Right atrium auricular region (tissue), 2 donors: ENCODE data around the gene PPP1R27. TPM values are rescaled to one million over a fixed set of nuclear protein-coding genes. Genes with fewer than 3 reads are reported as not detected.

Experiments
- DNase-seq: peaks from one replicate; pipeline ENCODE4 v3.0.0-alpha.2; 2019; ENCODE audit warnings: low spot score
- H3K27ac ChIP-seq, 2 donors: fragments of 200-600 bp; sonication (generic); 1 replicate in 1 of 2; 2 replicates in 1 of 2; pipeline ENCODE4 v1.5.1; 2016 to 2019
- H3K27me3 ChIP-seq, 2 donors: fragments of 200-600 bp; sonication (generic); one replicate each; pipeline versions ENCODE4 v1.5.1 to v1.6.0; 2017 to 2019
- H3K36me3 ChIP-seq: fragments of 200-600 bp; sonication (generic); one replicate; pipeline ENCODE4 v1.5.1; 2016
- H3K4me1 ChIP-seq, 2 donors: fragments of 200-600 bp; sonication (generic); one replicate each; pipeline versions ENCODE4 v1.5.1 to v1.6.0; 2017 to 2019
- H3K4me3 ChIP-seq, 2 donors: fragments of 200-600 bp; sonication (generic); 1 replicate in 1 of 2; 2 replicates in 1 of 2; pipeline ENCODE4 v1.5.1; 2017 to 2019; ENCODE audit warnings: mild to moderate bottlenecking in 1 of 2, moderate library complexity in 1 of 2
- H3K9me3 ChIP-seq, 2 donors: fragments of 200-600 bp; sonication (generic); one replicate each; pipeline ENCODE4 v1.5.1; 2019
- CTCF ChIP-seq, 2 donors: fragments of 200-600 bp; sonication (generic); IDR thresholded peaks; one replicate each; pipeline ENCODE4 v1.5.1; 2019; ENCODE audit warnings: antibody characterized with exemption in 2 of 2
- total RNA-seq, 2 donors: library from RNA; depleted of rRNA; stranded (reverse); fragments of >200 nt; gene quantifications; one replicate each; pipeline ENCODE4 v1.1.0, GENCODE V29; 2016

PPP1R27 gene
- total RNA-seq, 2 donors from 2014 or later = not detected

DNA sequence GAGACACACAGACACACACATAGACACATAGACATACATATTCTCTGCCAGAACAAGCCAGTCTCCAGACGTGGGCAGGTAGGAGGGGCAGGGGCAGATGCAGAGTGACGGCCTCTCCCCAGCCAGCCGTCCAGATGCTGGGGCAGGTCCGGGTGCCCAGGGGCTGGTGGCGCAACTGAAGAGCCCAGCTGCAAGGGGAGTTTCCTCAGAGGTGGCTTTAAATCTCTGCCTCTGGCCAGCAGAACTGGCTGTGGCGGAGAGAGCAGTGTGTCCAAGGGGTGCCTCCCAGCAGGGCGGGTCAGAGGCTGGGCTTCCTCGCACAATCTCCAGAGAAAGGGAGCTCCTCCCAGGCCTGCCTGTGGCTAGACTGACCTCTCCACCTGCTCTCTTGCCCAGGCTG is 40.3 kb downstream of the PPP1R27 start:
- Histone ChIP-seq H3K36me3 (no peaks in the 10 kb centered on the region), H3K27ac (no peak overlapping the region), H3K4me3 (no peak overlapping the region), H3K9me3 (no peaks in the 10 kb centered on the region), H3K4me1 (no peaks in the 10 kb centered on the region), H3K27me3 (peaks cover 0 to 4% of the 10 kb centered on the region in 2 donors)
- no peak for DNase-seq
- TF ChIP-seq CTCF (IDR thresholded peaks at IDR 0.05) = no peak

DNA sequence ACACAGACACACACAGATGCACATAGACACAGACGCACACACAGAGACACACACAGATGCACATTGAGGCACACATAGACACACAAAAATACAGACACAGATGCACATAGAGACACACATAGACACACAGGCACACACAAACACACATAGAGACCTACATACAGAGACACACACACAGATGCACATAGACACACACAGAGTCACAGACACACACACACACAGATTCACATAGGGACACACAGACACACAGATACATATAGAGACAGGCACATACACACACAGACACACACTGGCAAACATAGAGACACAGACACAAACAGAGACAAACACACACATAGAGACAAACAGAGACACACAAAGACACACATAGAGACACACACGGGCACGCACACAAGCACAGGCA is 40.8 kb downstream of the PPP1R27 start:
- DNase-seq = no peak
- H3K27ac ChIP-seq = no peak overlapping the region
- TF ChIP-seq CTCF (IDR thresholded peaks at IDR 0.05) = no peak
- H3K4me3 ChIP-seq = no peak overlapping the region
- no peaks in the 10 kb centered on the region for H3K4me1 ChIP-seq
- H3K9me3 ChIP-seq = no peaks in the 10 kb centered on the region
- H3K36me3 ChIP-seq = no peaks in the 10 kb centered on the region
- H3K27me3 ChIP-seq = peaks cover 0 to 4% of the 10 kb centered on the region in 2 donors

DNA sequence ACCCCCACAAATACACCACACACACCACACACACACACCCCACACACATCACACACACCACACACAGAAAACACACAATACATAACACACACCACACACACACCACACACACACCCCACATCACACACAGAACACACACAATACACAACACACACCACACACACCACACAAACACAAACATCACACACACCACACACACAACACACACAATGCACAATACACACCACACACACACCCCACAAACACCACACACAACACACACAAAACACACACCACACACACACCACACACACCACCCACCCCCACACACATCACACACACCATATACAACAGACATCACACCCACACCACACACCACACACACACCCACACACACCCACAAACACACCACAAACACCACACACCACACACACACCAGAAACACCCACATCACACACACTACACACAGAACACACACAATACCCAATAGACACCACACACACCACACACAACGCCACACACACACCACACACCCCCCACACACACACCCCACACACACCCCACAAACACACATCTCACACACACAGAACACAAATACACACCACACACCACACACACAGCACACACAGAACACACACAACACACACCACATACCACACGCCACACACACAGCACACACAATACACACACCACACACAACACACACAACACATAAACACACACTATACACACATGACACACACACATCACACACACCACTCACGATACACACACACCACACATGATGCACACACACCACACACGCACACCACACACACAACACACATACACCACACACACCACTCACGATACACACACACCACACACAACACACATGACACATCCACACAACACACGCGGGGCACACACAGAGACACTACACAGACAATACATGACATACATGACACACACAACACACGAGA is 41.9 kb downstream of the PPP1R27 start:
- Histone ChIP-seq H3K27me3 (peaks cover 0 to 4% of the 10 kb centered on the region in 2 donors), H3K9me3 (no peaks in the 10 kb centered on the region), H3K27ac (no peak overlapping the region), H3K4me1 (no peaks in the 10 kb centered on the region), H3K36me3 (no peaks in the 10 kb centered on the region), H3K4me3 (no peak overlapping the region)
- DNase-seq = no peak
- no peak for TF ChIP-seq CTCF (IDR thresholded peaks at IDR 0.05)

Other genes with a start within 250 kb of the PPP1R27 start
- 10 to 100 TPM; 69.3 to 70.4 TPM for gene NPLOC4, start 197.9 kb downstream of the PPP1R27 start, total RNA-seq
- gene TSPAN10, start 197.9 kb downstream of the PPP1R27 start, total RNA-seq = not detected
- gene PDE6G, start 178.5 kb downstream of the PPP1R27 start, total RNA-seq = not detected
- 10 to 100 TPM; 19.3 to 19.6 TPM for gene OXLD1, start 168.4 kb downstream of the PPP1R27 start, total RNA-seq
- gene CCDC137, start 168.3 kb downstream of the PPP1R27 start, total RNA-seq = 1 to 10 TPM; 3.8 to 5.1 TPM
- 10 to 100 TPM; 20.3 to 22.2 TPM for gene ARL16, start 151.3 kb downstream of the PPP1R27 start, total RNA-seq
- gene HGS, start 151.0 kb downstream of the PPP1R27 start, total RNA-seq = 10 to 100 TPM; 33.7 to 59.5 TPM
- gene MRPL12, start 131.7 kb downstream of the PPP1R27 start, total RNA-seq = 100 to 1,000 TPM in 1 of 2 donors, 10 to 100 TPM in 1; 87.9 to 127 TPM
- gene SLC25A10, start 122.8 kb downstream of the PPP1R27 start, total RNA-seq = 10 to 100 TPM in 1 of 2 donors, 1 to 10 TPM in 1; 6.6 to 18.2 TPM
- gene GCGR, start 30.9 kb downstream of the PPP1R27 start, total RNA-seq = not detected
- 100 to 1,000 TPM in 1 of 2 donors, 10 to 100 TPM in 1; 91.3 to 108 TPM for gene MCRIP1, start 1.8 kb downstream of the PPP1R27 start, total RNA-seq
- gene P4HB, start 25.5 kb upstream of the PPP1R27 start, total RNA-seq = 100 to 1,000 TPM; 321 to 426 TPM
- gene ARHGDIA, start 36.3 kb upstream of the PPP1R27 start, total RNA-seq = 100 to 1,000 TPM in 1 of 2 donors, 10 to 100 TPM in 1; 59.4 to 145 TPM
- gene ALYREF, start 56.5 kb upstream of the PPP1R27 start, total RNA-seq = 10 to 100 TPM; 24.3 to 35.9 TPM
- 100 to 1,000 TPM; 126 to 229 TPM for gene ANAPC11, start 56.7 kb upstream of the PPP1R27 start, total RNA-seq
- gene NPB, start 67.2 kb upstream of the PPP1R27 start, total RNA-seq = 1 to 10 TPM in 1 of 2 donors, not detected in 1; 1.7 TPM
- gene PCYT2, start 76.3 kb upstream of the PPP1R27 start, total RNA-seq = 10 to 100 TPM; 23.3 to 26.1 TPM
- gene SIRT7, start 83.1 kb upstream of the PPP1R27 start, total RNA-seq = 1 to 10 TPM; 2.8 to 4.9 TPM
- gene MAFG, start 92.7 kb upstream of the PPP1R27 start, total RNA-seq = 10 to 100 TPM; 21.8 to 26.5 TPM
- gene PYCR1, start 102.2 kb upstream of the PPP1R27 start, total RNA-seq = 10 to 100 TPM in 1 of 2 donors, 1 to 10 TPM in 1; 8.3 to 10.2 TPM
- 1 to 10 TPM in 1 of 2 donors, under 1 TPM in 1; 0.55 to 1.4 TPM for gene MYADML2, start 112.2 kb upstream of the PPP1R27 start, total RNA-seq
- under 1 TPM in 1 of 2 donors, not detected in 1; 0.35 TPM for gene NOTUM, start 126.1 kb upstream of the PPP1R27 start, total RNA-seq
- gene ASPSCR1, start 142.6 kb upstream of the PPP1R27 start, total RNA-seq = 10 to 100 TPM; 14.1 to 18.8 TPM
- 10 to 100 TPM; 36.5 to 47.6 TPM for gene CENPX, start 187.8 kb upstream of the PPP1R27 start, total RNA-seq
- gene LRRC45, start 188.3 kb upstream of the PPP1R27 start, total RNA-seq = 1 to 10 TPM; 4.7 to 4.9 TPM
- gene RAC3, start 196.6 kb upstream of the PPP1R27 start, total RNA-seq = 1 to 10 TPM in 1 of 2 donors, under 1 TPM in 1; 0.93 to 2.6 TPM
- 100 to 1,000 TPM; 169 to 213 TPM for gene DCXR, start 202.6 kb upstream of the PPP1R27 start, total RNA-seq
- 10 to 100 TPM; 21.4 to 25.3 TPM for gene RFNG, start 216.8 kb upstream of the PPP1R27 start, total RNA-seq
- gene GPS1, start 216.8 kb upstream of the PPP1R27 start, total RNA-seq = 10 to 100 TPM; 79.5 to 90.8 TPM
- gene DUS1L, start 230.8 kb upstream of the PPP1R27 start, total RNA-seq = 10 to 100 TPM; 33.3 to 45.7 TPM